Measurements from ENCODE around the gene VPS18. TPM values are rescaled to one million over a fixed set of nuclear protein-coding genes. Genes with fewer than 3 reads are reported as not detected.
A peak's percentile ranks its signal among the peaks of the same experiment; 100 is the strongest.

The VPS18 gene
- total RNA-seq, 4 donors from 2014 or later: 15.7 to 26.8 (median 23.8) TPM

GRCh38 chr15:40906091-40906990 is 12.1 kb downstream of the VPS18 start:
- Histone ChIP-seq H3K27me3 (no peaks in the 10 kb centered on the region), H3K4me3 (peak overlapping the region; percentile 30 to 60 (median 50)), H3K36me3 (peaks cover 0 to 20% (median 0%) of the 10 kb centered on the region in 3 donors), H3K27ac (peak overlapping the region; percentile 84 to 93 (median 92)), H3K9me3 (no peaks in the 10 kb centered on the region), H3K4me1 (peaks cover 0 to 65% (median 19%) of the 10 kb centered on the region in 4 donors)
- DNase-seq: peak; percentile 90 to 97 (median 96)
- peak; percentile 80 to 99 (median 96) for TF ChIP-seq CTCF (IDR thresholded peaks at IDR 0.05)
- TF ChIP-seq POLR2A (IDR thresholded peaks at IDR 0.05): peak; percentile 72 to 82

GRCh38 chr15:40906991-40907802 is 12.9 kb downstream of the VPS18 start:
- Histone ChIP-seq H3K4me3 (peak overlapping the region; percentile 30 to 60 (median 50)), H3K36me3 (peaks cover 0 to 16% (median 0%) of the 10 kb centered on the region in 3 donors), H3K27ac (peak overlapping the region; percentile 84 to 93 (median 92)), H3K27me3 (no peaks in the 10 kb centered on the region), H3K4me1 (peaks cover 0 to 65% (median 19%) of the 10 kb centered on the region in 4 donors), H3K9me3 (no peaks in the 10 kb centered on the region)
- peak; percentile 70 to 87 (median 83) for DNase-seq
- TF ChIP-seq POLR2A (IDR thresholded peaks at IDR 0.05): peak; percentile 49 to 56
- TF ChIP-seq CTCF (IDR thresholded peaks at IDR 0.05): peak in 1 of 6 experiments; percentile 15

GRCh38 chr15:40908095-40908494 is 13.8 kb downstream of the VPS18 start:
- no peak overlapping the region for H3K4me3 ChIP-seq
- peaks cover 0 to 65% (median 17%) of the 10 kb centered on the region in 4 donors for H3K4me1 ChIP-seq
- H3K9me3 ChIP-seq: no peaks in the 10 kb centered on the region
- DNase-seq: peak in 1 of 3 donors; percentile 75
- H3K27ac ChIP-seq: peak overlapping the region; percentile 84 to 93 (median 92)
- H3K27me3 ChIP-seq: no peaks in the 10 kb centered on the region
- TF ChIP-seq CTCF (IDR thresholded peaks at IDR 0.05) (no peak), POLR2A (IDR thresholded peaks at IDR 0.05) (no peak)
- peaks cover 0 to 7% (median 0%) of the 10 kb centered on the region in 3 donors for H3K36me3 ChIP-seq

GRCh38 chr15:40909662-40910630 is 15.7 kb downstream of the VPS18 start:
- H3K36me3 ChIP-seq: no peaks in the 10 kb centered on the region
- H3K9me3 ChIP-seq: no peaks in the 10 kb centered on the region
- H3K27me3 ChIP-seq: no peaks in the 10 kb centered on the region
- no peak for DNase-seq
- peaks cover 0 to 51% (median 15%) of the 10 kb centered on the region in 4 donors for H3K4me1 ChIP-seq
- no peak overlapping the region for H3K27ac ChIP-seq
- no peak for TF ChIP-seq POLR2A (IDR thresholded peaks at IDR 0.05)
- no peak for TF ChIP-seq CTCF (IDR thresholded peaks at IDR 0.05)
- H3K4me3 ChIP-seq: no peak overlapping the region

Measured in Peyer's patch (tissue), 4 donors.